Fibroblast of peridontal ligament (primary cell): Measurements from ENCODE around the gene ALKBH3.

Experiments
- DNase-seq: peaks from one replicate; pipeline ENCODE4 v3.0.0-alpha.2; 2010; ENCODE audit errors: extremely low read depth

Gene ALKBH3

GRCh38 chr11:43880640-43881159 lies at the start of gene ALKBH3:
Gene ALKBH3 (plus strand): TSS chr11:43880831. CDS start chr11:43882653, 1,822 bp downstream.
- peak; percentile 93 for DNase-seq

- peak; percentile 100 for DNase-seq
Measured at GRCh38 chr11:43830928-43831440, 49.6 kb upstream of the ALKBH3 start.

- DNase-seq: no peak
Measured at GRCh38 chr11:43832536-43832935, 48.1 kb upstream of the ALKBH3 start.

GRCh38 chr11:43833657-43834073 lies 47.0 kb upstream of the ALKBH3 start:
- peak; percentile 86 for DNase-seq

- DNase-seq: no peak
Measured at GRCh38 chr11:43834286-43834685, 46.3 kb upstream of the ALKBH3 start.

- peak; percentile 35 for DNase-seq
Measured at GRCh38 chr11:43835104-43835503, 45.5 kb upstream of the ALKBH3 start.

- peak; percentile 37 for DNase-seq
Measured at GRCh38 chr11:43837879-43838278, 42.8 kb upstream of the ALKBH3 start.

- no peak for DNase-seq
Measured at GRCh38 chr11:43842021-43842420, 38.6 kb upstream of the ALKBH3 start.

- DNase-seq: no peak
Measured at GRCh38 chr11:43845816-43846215, 34.8 kb upstream of the ALKBH3 start.

- peak; percentile 91 for DNase-seq
Measured at GRCh38 chr11:43852057-43852636, 28.5 kb upstream of the ALKBH3 start.

- DNase-seq: no peak
Measured at GRCh38 chr11:43853781-43854180, 26.9 kb upstream of the ALKBH3 start.

GRCh38 chr11:43856993-43857392 lies 23.6 kb upstream of the ALKBH3 start:
- DNase-seq: no peak

GRCh38 chr11:43861141-43861540 lies 19.5 kb upstream of the ALKBH3 start:
- no peak for DNase-seq

GRCh38 chr11:43866520-43866919 lies 14.1 kb upstream of the ALKBH3 start:
- DNase-seq: peak; percentile 33

- DNase-seq: no peak
Measured at GRCh38 chr11:43866969-43867368, 13.7 kb upstream of the ALKBH3 start.

GRCh38 chr11:43868852-43869567 lies 11.6 kb upstream of the ALKBH3 start:
- peak; percentile 84 for DNase-seq

- no peak for DNase-seq
Measured at GRCh38 chr11:43871051-43871450, 9.6 kb upstream of the ALKBH3 start.

GRCh38 chr11:43872995-43873394 lies 7.6 kb upstream of the ALKBH3 start:
- DNase-seq: no peak

GRCh38 chr11:43874078-43874477 lies 6.6 kb upstream of the ALKBH3 start:
- DNase-seq: no peak

GRCh38 chr11:43874738-43875137 lies 5.9 kb upstream of the ALKBH3 start:
- no peak for DNase-seq

GRCh38 chr11:43879789-43880639 lies 617 bp upstream of the ALKBH3 start:
- DNase-seq: no peak

GRCh38 chr11:43892851-43893250 lies 12.2 kb downstream of the ALKBH3 start:
- DNase-seq: no peak
